Stimulated activated naive B cell treated with anti-CD40 and anti-IgM and Interleukin-4, amounts not matched to agents 10 μg/mL and 1 μg/mL and 100 μg/mL, for 72 hours (primary cell): ENCODE data around the gene CORO7.

Experiments used
- ATAC-seq, 2 donors: fragments of 150-1000 bp; cut with Tn5 transposase; replicated peaks; 2 replicates each; pipeline ENCODE4 v1.10.0; 2021; ENCODE audit warnings: moderate library complexity in 1 of 2
- DNase-seq: peaks from one replicate; pipeline ENCODE4 v3.0.0; 2021
- H3K27ac Mint-ChIP-seq: one replicate; pipeline ENCODE4 v1.8.0; 2022; ENCODE audit warnings: mild to moderate bottlenecking, mixed read lengths
- H3K27me3 Mint-ChIP-seq, 2 donors: one replicate each; pipeline ENCODE4 v1.8.0; 2022; ENCODE audit warnings: mixed read lengths in 2 of 2
- H3K36me3 Mint-ChIP-seq, 2 donors: one replicate each; pipeline ENCODE4 v1.8.0; 2022; ENCODE audit warnings: mixed read lengths in 2 of 2, mild to moderate bottlenecking in 1 of 2
- H3K4me1 Mint-ChIP-seq, 2 donors: one replicate each; pipeline ENCODE4 v1.8.0; 2022; ENCODE audit warnings: mixed read lengths in 2 of 2, mild to moderate bottlenecking in 1 of 2
- H3K4me3 Mint-ChIP-seq, 2 donors: one replicate each; pipeline ENCODE4 v1.8.0; 2022; ENCODE audit warnings: mild to moderate bottlenecking in 2 of 2, mixed read lengths in 2 of 2, moderate library complexity in 1 of 2
- H3K9me3 Mint-ChIP-seq, 2 donors: one replicate each; pipeline ENCODE4 v1.8.0; 2022; ENCODE audit warnings: mixed read lengths in 2 of 2, mild to moderate bottlenecking in 1 of 2

The CORO7 gene

GRCh38 chr16:4435337-4436067 is 19.1 kb upstream of the CORO7 start:
- no peaks in the 10 kb centered on the region for H3K27me3 Mint-ChIP-seq
- ATAC-seq = no peak
- no peak for DNase-seq
- no peak overlapping the region for H3K4me3 Mint-ChIP-seq
- H3K4me1 Mint-ChIP-seq = peaks cover 5 to 23% of the 10 kb centered on the region in 2 donors
- H3K27ac Mint-ChIP-seq = peak overlapping the region; percentile 7
- H3K36me3 Mint-ChIP-seq = peaks cover 30 to 43% of the 10 kb centered on the region in 2 donors
- H3K9me3 Mint-ChIP-seq = no peaks in the 10 kb centered on the region

DNA sequence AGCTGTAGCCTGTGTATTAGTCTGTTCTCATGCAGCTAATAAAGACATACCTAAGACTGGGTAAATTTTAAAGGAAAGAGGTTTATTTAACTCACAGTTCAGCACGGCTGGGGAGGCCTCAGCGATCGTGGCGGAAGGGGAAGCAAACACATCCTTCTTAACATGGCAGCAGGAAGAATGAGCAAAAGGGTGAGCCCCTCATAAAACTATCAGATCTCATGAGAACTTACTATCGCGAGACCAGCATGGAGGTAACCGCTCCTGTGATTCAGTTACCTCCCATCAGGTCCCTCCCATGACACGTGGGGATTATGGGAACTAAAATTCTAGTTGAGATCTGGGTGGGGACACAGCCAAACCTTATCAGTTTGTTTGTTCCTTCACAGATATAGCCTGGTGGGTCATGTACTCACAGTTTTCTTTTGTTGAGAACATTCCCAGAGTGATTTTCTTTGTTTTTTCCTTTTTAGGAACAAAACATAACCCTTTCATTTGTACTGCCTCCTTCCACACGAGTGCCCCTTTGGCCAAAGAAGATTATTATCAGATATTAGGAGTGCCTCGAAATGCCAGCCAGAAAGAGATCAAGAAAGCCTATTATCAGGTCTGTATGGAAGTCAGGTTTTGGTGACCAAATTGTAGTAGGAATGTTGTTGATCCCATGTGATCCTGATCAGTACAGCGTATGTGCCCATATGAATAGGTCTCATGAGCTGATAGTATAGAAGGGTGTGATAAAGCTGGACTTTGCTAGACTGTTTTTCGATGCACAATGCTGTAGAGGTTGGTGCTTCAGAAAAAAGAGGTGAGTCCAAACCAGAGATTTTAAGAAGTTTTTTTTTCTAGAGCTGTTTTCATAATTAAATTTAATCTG is 17.8 kb upstream of the CORO7 start:
- Mint-ChIP-seq H3K4me1 (peaks cover 5 to 23% of the 10 kb centered on the region in 2 donors), H3K9me3 (no peaks in the 10 kb centered on the region), H3K36me3 (peaks cover 27 to 45% of the 10 kb centered on the region in 2 donors), H3K4me3 (no peak overlapping the region), H3K27me3 (no peaks in the 10 kb centered on the region), H3K27ac (peak overlapping the region; percentile 22)
- no peak for ATAC-seq
- DNase-seq = no peak

DNA sequence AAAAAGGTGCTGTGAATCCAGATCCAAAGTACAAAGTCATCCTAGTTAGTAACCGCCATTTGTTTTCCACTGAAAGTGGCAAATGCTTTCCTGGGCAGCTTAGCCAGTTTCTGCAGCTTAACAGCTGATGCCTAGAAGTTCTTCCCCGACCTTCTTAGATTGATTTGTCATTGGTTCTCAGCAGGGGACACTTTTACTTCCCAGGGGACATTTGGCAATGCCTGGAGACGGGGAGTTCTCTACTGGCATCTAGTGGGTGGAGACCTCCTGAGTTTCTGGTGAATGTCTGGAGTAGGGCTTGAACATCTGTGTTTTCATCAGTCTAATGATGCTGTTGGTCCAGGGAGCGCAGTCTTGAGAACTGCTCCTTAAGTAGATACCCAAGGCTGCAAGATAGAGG is 16.8 kb upstream of the CORO7 start:
- H3K27me3 Mint-ChIP-seq = no peaks in the 10 kb centered on the region
- peaks cover 8 to 23% of the 10 kb centered on the region in 2 donors for H3K4me1 Mint-ChIP-seq
- H3K4me3 Mint-ChIP-seq = no peak overlapping the region
- peaks cover 27 to 49% of the 10 kb centered on the region in 2 donors for H3K36me3 Mint-ChIP-seq
- H3K9me3 Mint-ChIP-seq = no peaks in the 10 kb centered on the region
- DNase-seq (no peak), ATAC-seq (no peak)
- no peak overlapping the region for H3K27ac Mint-ChIP-seq

- ATAC-seq = no peak
- H3K27ac Mint-ChIP-seq = no peak overlapping the region
- no peak overlapping the region for H3K4me3 Mint-ChIP-seq
- no peaks in the 10 kb centered on the region for H3K27me3 Mint-ChIP-seq
- no peaks in the 10 kb centered on the region for H3K9me3 Mint-ChIP-seq
- peaks cover 28 to 52% of the 10 kb centered on the region in 2 donors for H3K36me3 Mint-ChIP-seq
- peaks cover 17 to 39% of the 10 kb centered on the region in 2 donors for H3K4me1 Mint-ChIP-seq
- DNase-seq = no peak
Measured at GRCh38 chr16:4431023-4431422, 14.6 kb upstream of the CORO7 start.

GRCh38 chr16:4428500-4428899 is 12.1 kb upstream of the CORO7 start:
- Mint-ChIP-seq H3K4me1 (peaks cover 21 to 36% of the 10 kb centered on the region in 2 donors), H3K27ac (no peak overlapping the region), H3K36me3 (peaks cover 18 to 37% of the 10 kb centered on the region in 2 donors), H3K27me3 (no peaks in the 10 kb centered on the region), H3K9me3 (no peaks in the 10 kb centered on the region), H3K4me3 (no peak overlapping the region)
- ATAC-seq = no peak
- no peak for DNase-seq

- DNase-seq (no peak), ATAC-seq (no peak)
- H3K36me3 Mint-ChIP-seq = peaks cover 18 to 30% of the 10 kb centered on the region in 2 donors
- peak overlapping the region; percentile 98 to 99 for H3K4me3 Mint-ChIP-seq
- no peaks in the 10 kb centered on the region for H3K9me3 Mint-ChIP-seq
- peaks cover 18 to 28% of the 10 kb centered on the region in 2 donors for H3K4me1 Mint-ChIP-seq
- no peaks in the 10 kb centered on the region for H3K27me3 Mint-ChIP-seq
- H3K27ac Mint-ChIP-seq = peak overlapping the region; percentile 98
Measured at GRCh38 chr16:4426722-4427372, 10.5 kb upstream of the CORO7 start.

DNA sequence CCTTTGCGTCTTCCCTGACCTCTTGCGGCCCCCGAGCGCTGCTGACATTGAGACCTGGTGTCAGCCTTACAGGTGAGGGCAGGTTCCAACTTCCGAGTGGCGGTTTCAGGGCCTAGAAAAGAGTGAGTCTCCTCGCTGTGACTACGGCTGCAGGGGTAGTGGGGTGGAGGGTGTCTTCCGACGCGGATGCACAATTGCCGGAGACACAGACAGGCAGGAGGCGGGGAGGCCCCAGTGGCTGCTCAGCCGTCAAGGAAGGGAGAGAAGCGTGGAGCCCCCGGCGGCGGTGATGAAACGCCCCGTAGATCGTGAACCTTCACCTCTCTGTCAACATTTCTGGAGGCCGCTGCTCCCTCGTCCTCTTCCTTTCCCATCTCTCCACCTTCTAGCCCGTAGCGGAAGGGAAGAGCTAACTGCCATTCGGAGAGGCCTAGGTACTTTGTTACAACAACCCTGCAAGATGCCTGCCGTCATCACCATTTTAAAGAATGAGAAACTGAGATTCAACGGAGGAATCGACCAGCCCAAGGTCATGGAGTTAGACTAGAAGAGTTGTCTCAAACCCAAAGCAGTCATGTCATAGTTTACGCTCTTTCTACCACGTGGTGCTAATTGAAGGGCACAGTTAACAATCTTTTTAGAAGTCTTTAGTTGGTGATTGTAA is 9.8 kb upstream of the CORO7 start:
- Mint-ChIP-seq H3K9me3 (no peaks in the 10 kb centered on the region), H3K4me1 (peaks cover 18 to 27% of the 10 kb centered on the region in 2 donors), H3K36me3 (peaks cover 15 to 27% of the 10 kb centered on the region in 2 donors), H3K4me3 (peak overlapping the region; percentile 98 to 99), H3K27ac (peak overlapping the region; percentile 98), H3K27me3 (no peaks in the 10 kb centered on the region)
- ATAC-seq (peak; percentile 36 to 41), DNase-seq (no peak)

DNA sequence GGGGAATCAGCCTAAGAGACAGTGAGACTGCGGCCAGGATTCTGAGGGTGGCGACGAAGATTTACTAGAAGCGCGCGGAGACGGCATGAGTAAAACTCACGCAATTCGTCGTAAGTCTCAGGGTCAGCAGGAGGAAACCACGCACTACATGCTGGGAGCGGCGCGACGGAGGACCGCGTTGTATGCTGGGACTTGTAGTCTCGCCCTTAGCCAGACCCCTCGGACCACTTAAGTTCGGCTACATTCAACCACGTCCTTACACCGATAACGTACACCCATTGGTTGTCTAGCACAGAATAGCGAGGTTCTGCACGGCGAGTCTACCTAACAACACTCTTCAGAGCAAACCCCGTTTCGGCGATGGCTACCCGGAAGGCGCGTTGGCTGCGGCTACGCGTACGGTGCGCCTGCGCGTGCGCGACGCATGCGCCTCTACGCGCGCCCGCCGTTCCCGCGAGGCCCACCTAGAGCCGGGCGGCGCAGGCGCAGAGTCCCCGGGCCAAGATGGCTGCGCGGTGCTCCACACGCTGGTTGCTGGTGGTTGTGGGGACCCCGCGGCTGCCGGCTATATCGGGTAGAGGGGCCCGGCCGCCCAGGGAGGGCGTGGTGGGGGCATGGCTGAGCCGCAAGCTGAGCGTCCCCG is 9.1 kb upstream of the CORO7 start, which contains the start of gene DNAJA3:
Gene DNAJA3 (plus strand): TSS at position 491 of the 643 bp plus-strand sequence. CDS start 14 bp downstream, at position 505.
- H3K9me3 Mint-ChIP-seq = no peaks in the 10 kb centered on the region
- ATAC-seq (peak; percentile 93 to 95), DNase-seq (peak; percentile 90)
- peak within 1 kb of the TSS; percentile 98 to 99 for H3K4me3 Mint-ChIP-seq
- H3K27ac Mint-ChIP-seq = peak within 1 kb of the TSS; percentile 98
- no peaks in the 10 kb centered on the region for H3K27me3 Mint-ChIP-seq
- peaks cover 18 to 24% of the 10 kb centered on the region in 2 donors for H3K4me1 Mint-ChIP-seq
- H3K36me3 Mint-ChIP-seq = peaks cover 13 to 23% of the 10 kb centered on the region in 2 donors

- H3K36me3 Mint-ChIP-seq = peaks cover 0 to 1% of the 10 kb centered on the region in 2 donors
- DNase-seq (no peak), ATAC-seq (no peak)
- H3K4me3 Mint-ChIP-seq = no peak overlapping the region
- H3K27me3 Mint-ChIP-seq = no peaks in the 10 kb centered on the region
- no peaks in the 10 kb centered on the region for H3K9me3 Mint-ChIP-seq
- no peak overlapping the region for H3K27ac Mint-ChIP-seq
- H3K4me1 Mint-ChIP-seq = peaks cover 7 to 18% of the 10 kb centered on the region in 2 donors
Measured at GRCh38 chr16:4420505-4421105, 4.2 kb upstream of the CORO7 start.

- no peak overlapping the region for H3K4me3 Mint-ChIP-seq
- DNase-seq = no peak
- H3K4me1 Mint-ChIP-seq = peaks cover 13 to 23% of the 10 kb centered on the region in 2 donors
- H3K36me3 Mint-ChIP-seq = peaks cover 0 to 6% of the 10 kb centered on the region in 2 donors
- ATAC-seq = no peak
- no peaks in the 10 kb centered on the region for H3K27me3 Mint-ChIP-seq
- no peaks in the 10 kb centered on the region for H3K9me3 Mint-ChIP-seq
- H3K27ac Mint-ChIP-seq = no peak overlapping the region
Measured at GRCh38 chr16:4419402-4419959, 3.1 kb upstream of the CORO7 start.

GRCh38 chr16:4415538-4416199 is 727 bp downstream of the CORO7 start:
- Mint-ChIP-seq H3K27me3 (no peaks in the 10 kb centered on the region), H3K36me3 (peaks cover 7 to 18% of the 10 kb centered on the region in 2 donors), H3K9me3 (no peaks in the 10 kb centered on the region), H3K4me1 (peaks cover 19 to 33% of the 10 kb centered on the region in 2 donors), H3K4me3 (peak overlapping the region; percentile 89 to 93), H3K27ac (peak overlapping the region; percentile 97)
- DNase-seq (peak; percentile 49), ATAC-seq (peak; percentile 26 to 38)

DNA sequence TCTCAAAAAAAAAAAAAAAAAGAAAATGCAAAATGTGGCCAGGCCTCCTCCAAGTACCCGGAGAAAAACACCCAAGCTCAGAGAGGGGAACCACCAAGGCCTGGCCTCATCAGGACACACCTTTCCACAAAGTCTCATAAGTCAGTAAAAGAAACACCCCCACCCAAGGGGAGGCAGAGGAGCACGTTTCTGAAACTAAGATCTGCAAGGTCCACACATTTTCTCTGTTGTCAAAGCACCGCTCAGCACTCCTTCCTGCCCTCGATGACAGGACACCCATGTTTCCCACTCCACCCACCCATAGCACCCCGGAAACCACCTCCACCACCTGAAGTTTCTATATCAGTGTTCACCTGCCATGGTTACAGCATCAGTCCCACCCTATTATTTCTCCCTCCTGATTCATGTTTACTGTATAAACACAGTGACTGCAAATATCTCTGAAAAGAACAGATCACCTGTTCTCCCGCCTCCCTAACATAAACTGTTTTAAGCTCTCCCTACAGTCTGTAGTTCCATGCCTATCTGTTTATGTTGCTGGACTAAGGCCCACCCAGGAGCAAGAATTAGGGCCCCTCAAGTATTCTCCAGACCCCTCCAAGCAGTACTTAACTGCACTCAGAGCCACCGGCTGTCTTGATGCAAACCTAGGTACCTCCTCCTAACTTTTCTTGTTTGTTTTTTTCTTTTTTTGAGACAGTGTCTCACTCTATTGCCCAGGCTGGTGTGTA is 2.0 kb downstream of the CORO7 start:
- no peaks in the 10 kb centered on the region for H3K9me3 Mint-ChIP-seq
- H3K27ac Mint-ChIP-seq = peak overlapping the region; percentile 86
- DNase-seq (peak; percentile 68), ATAC-seq (peak; percentile 35 to 63)
- peak overlapping the region; percentile 89 to 93 for H3K4me3 Mint-ChIP-seq
- peaks cover 19 to 34% of the 10 kb centered on the region in 2 donors for H3K4me1 Mint-ChIP-seq
- H3K36me3 Mint-ChIP-seq = peaks cover 8 to 19% of the 10 kb centered on the region in 2 donors
- no peaks in the 10 kb centered on the region for H3K27me3 Mint-ChIP-seq
